ENCODE data around the gene POLN. TPM values are rescaled to one million over a fixed set of nuclear protein-coding genes. Genes with fewer than 3 reads are reported as not detected.

Gene POLN
- polyA plus RNA-seq, 1 donor: 6.6 TPM

- no peak for DNase-seq
Measured at GRCh38 chr4:2116687-2117400, 125.1 kb downstream of the POLN start.

- no peak for DNase-seq
Measured at GRCh38 chr4:2105559-2105958, 136.4 kb downstream of the POLN start.

- no peak for DNase-seq
Measured at GRCh38 chr4:2104556-2105345, 137.2 kb downstream of the POLN start.

- no peak for DNase-seq
Measured at GRCh38 chr4:2103843-2104547, 137.9 kb downstream of the POLN start.

- DNase-seq: no peak
Measured at GRCh38 chr4:2103127-2103842, 138.6 kb downstream of the POLN start.

GRCh38 chr4:2102045-2102883, 139.7 kb downstream of the POLN start:
- no peak for DNase-seq

GRCh38 chr4:2101346-2102044, 140.4 kb downstream of the POLN start:
- no peak for DNase-seq

- no peak for DNase-seq
Measured at GRCh38 chr4:2096073-2096609, 145.8 kb downstream of the POLN start.

- DNase-seq: no peak
Measured at GRCh38 chr4:2095236-2096072, 146.5 kb downstream of the POLN start.

GRCh38 chr4:2094545-2094944, 147.4 kb downstream of the POLN start:
- DNase-seq: no peak

- no peak for DNase-seq
Measured at GRCh38 chr4:2093265-2093664, 148.7 kb downstream of the POLN start.

- DNase-seq: no peak
Measured at GRCh38 chr4:2092669-2093053, 149.3 kb downstream of the POLN start.

- no peak for DNase-seq
Measured at GRCh38 chr4:2091990-2092668, 149.8 kb downstream of the POLN start.

- DNase-seq: no peak
Measured at GRCh38 chr4:2090642-2091041, 151.3 kb downstream of the POLN start.

GRCh38 chr4:2089222-2089621, 152.7 kb downstream of the POLN start:
- no peak for DNase-seq

- DNase-seq: no peak
Measured at GRCh38 chr4:2087170-2087569, 154.8 kb downstream of the POLN start.

GRCh38 chr4:2085496-2085901, 156.4 kb downstream of the POLN start:
- DNase-seq: no peak

- no peak for DNase-seq
Measured at GRCh38 chr4:2084316-2084715, 157.6 kb downstream of the POLN start.

GRCh38 chr4:2083826-2084160, 158.1 kb downstream of the POLN start:
- DNase-seq: no peak
